GM19397 (cell line): ENCODE measurements around the gene FAM83C.
"Not testable (repeated sequence)": the region's sequence is repeated elsewhere in the genome, so short reads cannot be mapped to it uniquely, and the experiment has no call there.

Experiments
- ATAC-seq: cut with Tn5 transposase; IDR thresholded peaks from one replicate; pipeline ENCODE4 v1.9.1; 2021; ENCODE audit warnings: mild to moderate bottlenecking, moderate library complexity; ENCODE audit not compliant: unreplicated experiment

FAM83C gene

GRCh38 chr20:35319192-35319870 is 27.1 kb upstream of the FAM83C start:
- ATAC-seq: no peak

GRCh38 chr20:35318502-35319157 is 26.4 kb upstream of the FAM83C start:
- ATAC-seq: no peak

GRCh38 chr20:35317416-35318210 is 25.4 kb upstream of the FAM83C start:
- no peak for ATAC-seq

GRCh38 chr20:35316086-35316485 is 23.9 kb upstream of the FAM83C start:
- ATAC-seq: no peak

- ATAC-seq: not testable (repeated sequence)
These were observed 23.4 kb upstream of the FAM83C start for GRCh38 chr20:35315632-35316020.

- no peak for ATAC-seq
These were observed 22.8 kb upstream of the FAM83C start for GRCh38 chr20:35314816-35315631.

GRCh38 chr20:35312318-35312717 is 20.1 kb upstream of the FAM83C start:
- ATAC-seq: no peak

- no peak for ATAC-seq
These were observed 19.6 kb upstream of the FAM83C start for GRCh38 chr20:35311822-35312221.

GRCh38 chr20:35311409-35311808 is 19.2 kb upstream of the FAM83C start:
- no peak for ATAC-seq

- no peak for ATAC-seq
These were observed 15.7 kb upstream of the FAM83C start for GRCh38 chr20:35307666-35308653.

GRCh38 chr20:35306931-35307517 is 14.8 kb upstream of the FAM83C start:
- no peak for ATAC-seq

GRCh38 chr20:35305682-35306556 is 13.7 kb upstream of the FAM83C start:
- ATAC-seq: no peak

GRCh38 chr20:35304956-35305355 is 12.7 kb upstream of the FAM83C start:
- no peak for ATAC-seq

GRCh38 chr20:35303735-35304491 is 11.7 kb upstream of the FAM83C start:
- ATAC-seq: no peak

GRCh38 chr20:35303382-35303734 is 11.1 kb upstream of the FAM83C start:
- ATAC-seq: no peak

- ATAC-seq: no peak
These were observed 10.5 kb upstream of the FAM83C start for GRCh38 chr20:35302421-35303335.

GRCh38 chr20:35301426-35301825 is 9.2 kb upstream of the FAM83C start:
- no peak for ATAC-seq
